GM23338 (cell line): ENCODE results near the gene BCAR3. TPM values are rescaled to one million over a fixed set of nuclear protein-coding genes. Genes with fewer than 3 reads are reported as not detected.

ENCODE experiments used
- ATAC-seq: fragments of 200-7000 bp; cut with Tn5 transposase; 3 replicates; pipeline ENCODE4 v1.9.1; 2020
- DNase-seq: peaks from one replicate; pipeline ENCODE4 v3.0.0-alpha.2; 2015; ENCODE audit warnings: low spot score
- H2AFZ ChIP-seq: fragments of 200-600 bp; sonication (generic); 2 replicates; pipeline ENCODE4 v1.8.0; 2016; ENCODE audit warnings: antibody characterized with exemption, mild to moderate bottlenecking, moderate library complexity
- H3F3A ChIP-seq: fragments of 200-600 bp; sonication (generic); replicated peaks from 2 replicates; pipeline ENCODE4 v1.8.0; 2017; ENCODE audit warnings: antibody characterized with exemption, mixed run types, low read depth
- H3K27ac ChIP-seq: fragments of 200-600 bp; sonication (generic); 2 replicates; pipeline ENCODE4 v1.6.1; 2016; ENCODE audit warnings: low read depth
- H3K27me3 ChIP-seq: fragments of 200-600 bp; sonication (generic); 2 replicates; pipeline ENCODE4 v1.8.0; 2016; ENCODE audit warnings: mild to moderate bottlenecking, mixed run types, moderate library complexity; ENCODE audit not compliant: insufficient read depth
- H3K36me3 ChIP-seq: fragments of 200-600 bp; sonication (generic); 2 replicates; pipeline ENCODE4 v1.8.0; 2016; ENCODE audit warnings: mild to moderate bottlenecking; ENCODE audit not compliant: insufficient read depth
- H3K4me1 ChIP-seq: fragments of 200-600 bp; sonication (generic); 2 replicates; pipeline ENCODE4 v1.8.0; 2016; ENCODE audit warnings: mild to moderate bottlenecking, moderate library complexity; ENCODE audit not compliant: insufficient read depth
- H3K4me2 ChIP-seq: fragments of 200-600 bp; sonication (generic); 2 replicates; pipeline ENCODE4 v1.7.1; 2017; ENCODE audit warnings: mixed run types
- H3K4me3 ChIP-seq: fragments of 200-600 bp; sonication (generic); 2 replicates; pipeline ENCODE4 v1.6.1; 2016; ENCODE audit warnings: mixed run types
- H3K79me2 ChIP-seq: fragments of 200-600 bp; sonication (generic); replicated peaks from 2 replicates; pipeline ENCODE4 v1.8.0; 2017; ENCODE audit warnings: mild to moderate bottlenecking; ENCODE audit not compliant: insufficient read depth
- H3K9me2 ChIP-seq: fragments of 200-600 bp; sonication (generic); 2 replicates; pipeline ENCODE4 v1.8.0; 2017; ENCODE audit not compliant: insufficient read depth
- H4K20me1 ChIP-seq: fragments of 200-600 bp; sonication (generic); replicated peaks from 2 replicates; pipeline ENCODE4 v1.8.0; 2017; ENCODE audit warnings: mild to moderate bottlenecking; ENCODE audit not compliant: insufficient read depth
- H3K27ac Mint-ChIP-seq: 2 replicates; pipeline ENCODE4 v1.8.0; 2020; ENCODE audit warnings: inconsistent platforms, mild to moderate bottlenecking, moderate library complexity, mixed read lengths
- H3K27me3 Mint-ChIP-seq: 3 replicates; pipeline ENCODE4 v1.8.0; 2022; ENCODE audit warnings: low read depth, mild to moderate bottlenecking, moderate library complexity, mixed read lengths, inconsistent platforms; ENCODE audit not compliant: insufficient read depth, poor library complexity
- H3K36me3 Mint-ChIP-seq: 3 replicates; pipeline ENCODE4 v1.8.0; 2021; ENCODE audit warnings: low read depth, mild to moderate bottlenecking, inconsistent platforms, moderate library complexity, mixed read lengths
- H3K4me1 Mint-ChIP-seq: 3 replicates; pipeline ENCODE4 v1.8.0; 2020; ENCODE audit warnings: mild to moderate bottlenecking, inconsistent platforms, mixed read lengths
- H3K4me3 Mint-ChIP-seq: 3 replicates; pipeline ENCODE4 v1.8.0; 2021; ENCODE audit warnings: moderate library complexity, mild to moderate bottlenecking, inconsistent platforms, mixed read lengths
- H3K9me3 Mint-ChIP-seq: 3 replicates; pipeline ENCODE4 v1.8.0; 2020; ENCODE audit warnings: moderate library complexity, mild to moderate bottlenecking, inconsistent platforms, mixed read lengths
- CTCF ChIP-seq, 2 experiments: fragments of 200-600 bp in 1 of 2; sonication (generic) in 1 of 2; conservative IDR thresholded peaks; 2 replicates each; pipeline versions ENCODE4 v1.5.1 to v1.6.1; 2016 to 2017; ENCODE audit warnings: antibody characterized with exemption in 2 of 2, low read depth in 2 of 2, mild to moderate bottlenecking in 2 of 2, moderate library complexity in 1 of 2
- ETS1 ChIP-seq: IDR thresholded peaks from 2 replicates; pipeline ENCODE4 v1.6.1; 2016; ENCODE audit warnings: antibody characterized with exemption
- EZH2 ChIP-seq: fragments of 200-600 bp; sonication (generic); IDR thresholded peaks from one replicate; pipeline ENCODE4 v1.8.0; 2017; ENCODE audit warnings: antibody characterized with exemption, mild to moderate bottlenecking, low read depth; ENCODE audit not compliant: unreplicated experiment
- polyA plus RNA-seq: library from polyadenylated mRNA; unstranded; fragments of >200 nt; fragmentation: Nextera tagmentation; extraction: Ambion mirVana; gene quantifications from 2 replicates; pipeline ENCODE4 v1.2.1, GENCODE V29; 2016
- total RNA-seq: library from RNA; depleted of rRNA; stranded (reverse); fragments of >200 nt; shearing (Covaris generic); gene quantifications from 2 replicates; pipeline ENCODE4 v1.2.3, GENCODE V29; 2014
- TF ChIP-seq, protein P1 (sequence below): IDR thresholded peaks from one replicate; pipeline ENCODE4 v1.6.1; 2018; ENCODE audit warnings: antibody characterized with exemption; ENCODE audit not compliant: unreplicated experiment

Gene BCAR3
- total and polyA plus RNA-seq, 2 experiments from 2014 or later, result 5.5 to 9.7 TPM

DNA sequence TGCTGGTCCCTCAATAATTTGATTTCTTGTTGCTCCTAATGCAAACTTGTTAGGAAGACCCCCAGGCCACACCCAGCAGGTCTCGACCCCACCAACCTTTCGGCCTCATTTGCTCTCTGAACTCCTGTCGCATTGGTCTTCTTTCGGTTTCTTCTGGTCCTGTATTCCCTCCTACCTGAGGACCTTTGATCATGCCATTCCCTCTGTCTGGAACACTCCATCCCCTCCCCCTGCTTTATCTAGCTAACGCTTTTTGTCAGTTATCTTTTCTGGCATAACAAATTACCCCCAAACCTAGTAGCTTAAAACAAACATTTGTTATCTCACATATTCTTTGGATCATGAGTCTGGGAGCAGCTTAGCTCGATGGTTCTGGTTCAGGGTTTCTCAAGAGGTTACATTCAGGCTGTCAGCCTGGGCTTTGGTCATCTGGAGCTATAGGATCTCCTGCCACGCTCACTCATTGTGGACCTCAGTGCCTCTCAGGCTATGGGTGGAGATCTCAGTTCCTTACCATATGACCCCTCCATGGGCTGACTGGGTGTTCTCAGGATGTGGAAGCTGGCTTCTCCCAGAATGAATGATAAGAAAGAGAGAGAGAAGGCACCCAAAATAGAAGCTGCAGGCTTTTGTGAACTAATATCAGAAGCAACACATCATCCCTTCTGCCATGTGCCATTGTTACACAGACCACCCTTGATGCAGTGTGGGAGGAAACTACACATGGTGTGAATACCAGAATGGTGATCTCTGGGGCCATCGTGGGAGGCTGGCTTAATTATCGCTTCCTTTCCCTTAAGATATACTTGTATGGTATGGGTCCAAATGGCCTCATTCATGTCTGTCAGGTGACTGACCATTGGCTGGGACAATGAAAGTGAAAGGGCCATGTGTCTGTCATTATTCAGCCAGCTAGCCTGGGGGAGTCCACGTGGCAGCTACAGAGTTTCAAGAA, 29.1 kb upstream of the BCAR3 start (continued):
- TF ChIP-seq, protein P1, sequence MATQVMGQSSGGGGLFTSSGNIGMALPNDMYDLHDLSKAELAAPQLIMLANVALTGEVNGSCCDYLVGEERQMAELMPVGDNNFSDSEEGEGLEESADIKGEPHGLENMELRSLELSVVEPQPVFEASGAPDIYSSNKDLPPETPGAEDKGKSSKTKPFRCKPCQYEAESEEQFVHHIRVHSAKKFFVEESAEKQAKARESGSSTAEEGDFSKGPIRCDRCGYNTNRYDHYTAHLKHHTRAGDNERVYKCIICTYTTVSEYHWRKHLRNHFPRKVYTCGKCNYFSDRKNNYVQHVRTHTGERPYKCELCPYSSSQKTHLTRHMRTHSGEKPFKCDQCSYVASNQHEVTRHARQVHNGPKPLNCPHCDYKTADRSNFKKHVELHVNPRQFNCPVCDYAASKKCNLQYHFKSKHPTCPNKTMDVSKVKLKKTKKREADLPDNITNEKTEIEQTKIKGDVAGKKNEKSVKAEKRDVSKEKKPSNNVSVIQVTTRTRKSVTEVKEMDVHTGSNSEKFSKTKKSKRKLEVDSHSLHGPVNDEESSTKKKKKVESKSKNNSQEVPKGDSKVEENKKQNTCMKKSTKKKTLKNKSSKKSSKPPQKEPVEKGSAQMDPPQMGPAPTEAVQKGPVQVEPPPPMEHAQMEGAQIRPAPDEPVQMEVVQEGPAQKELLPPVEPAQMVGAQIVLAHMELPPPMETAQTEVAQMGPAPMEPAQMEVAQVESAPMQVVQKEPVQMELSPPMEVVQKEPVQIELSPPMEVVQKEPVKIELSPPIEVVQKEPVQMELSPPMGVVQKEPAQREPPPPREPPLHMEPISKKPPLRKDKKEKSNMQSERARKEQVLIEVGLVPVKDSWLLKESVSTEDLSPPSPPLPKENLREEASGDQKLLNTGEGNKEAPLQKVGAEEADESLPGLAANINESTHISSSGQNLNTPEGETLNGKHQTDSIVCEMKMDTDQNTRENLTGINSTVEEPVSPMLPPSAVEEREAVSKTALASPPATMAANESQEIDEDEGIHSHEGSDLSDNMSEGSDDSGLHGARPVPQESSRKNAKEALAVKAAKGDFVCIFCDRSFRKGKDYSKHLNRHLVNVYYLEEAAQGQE, result no peak
- no peak for TF ChIP-seq CTCF (conservative IDR thresholded peaks at IDR 0.05; ENCODE audit: low read depth in 2 of 2)

DNA sequence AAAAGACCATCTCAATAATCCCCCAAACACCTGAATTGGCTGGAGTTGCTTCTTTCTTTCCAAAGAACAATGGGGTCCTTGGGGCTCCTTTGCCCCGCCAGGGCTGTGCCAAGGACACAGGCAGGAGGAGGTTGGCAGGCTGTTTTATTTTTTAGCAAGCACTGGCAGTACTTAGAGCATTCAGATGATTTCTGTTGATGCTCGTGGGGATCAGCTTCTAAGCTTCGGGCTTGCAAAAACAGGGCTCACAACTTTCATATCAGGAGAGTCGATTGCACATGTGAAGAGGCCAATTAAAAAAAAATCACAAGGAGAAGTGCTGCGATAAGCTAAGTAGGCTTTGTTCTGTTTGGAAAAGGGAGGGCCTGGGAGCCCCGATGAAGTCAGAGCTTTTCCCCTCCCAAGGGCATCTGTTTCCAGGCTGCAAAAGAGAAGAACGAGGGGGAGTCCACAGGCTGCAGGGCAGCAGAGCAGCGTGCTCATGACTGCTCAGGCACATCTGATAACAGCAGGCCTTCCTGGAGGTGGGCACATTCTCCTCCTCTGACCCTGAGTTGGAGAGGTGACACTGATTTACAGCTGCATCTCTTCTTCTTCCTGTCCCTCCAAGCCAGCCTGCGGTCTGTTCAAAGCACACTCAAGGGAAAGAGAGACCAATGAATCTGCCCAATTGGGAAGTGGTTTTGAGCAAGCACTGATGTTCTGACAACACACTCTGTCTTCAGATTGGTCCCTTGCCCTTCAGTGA, 27.3 kb upstream of the BCAR3 start:
- Mint-ChIP-seq H3K27ac (no peak overlapping the region; the same call in 1 of the 2 replicates), H3K4me1 (peaks cover 14% of the 10 kb centered on the region), H3K4me3 (no peak overlapping the region), H3K27me3 (peaks cover 9% of the 10 kb centered on the region), H3K36me3 (no peaks in the 10 kb centered on the region), H3K9me3 (no peaks in the 10 kb centered on the region)
- Histone ChIP-seq H4K20me1 (no peaks in the 10 kb centered on the region), H3K4me2 (no peak overlapping the region), H3K4me3 (no peak overlapping the region), H3K9me2 (peaks cover 2% of the 10 kb centered on the region), H3K27me3 (no peaks in the 10 kb centered on the region), H2AFZ (no peak overlapping the region), H3K79me2 (no peaks in the 10 kb centered on the region), H3K36me3 (no peaks in the 10 kb centered on the region), H3K27ac (no peak overlapping the region), H3F3A (no peaks in the 10 kb centered on the region), H3K4me1 (peaks cover 8% of the 10 kb centered on the region; the same call in 1 of the 2 replicates)
- no peak for DNase-seq
- no peak for ATAC-seq
- TF ChIP-seq ETS1, result no peak
- TF ChIP-seq EZH2, result no peak
